ENCODE measurements around the gene TNPO2.

TNPO2 gene

GRCh38 chr19:12656899-12657571 is 66.7 kb downstream of the TNPO2 start:
- in situ Hi-C loops (cut with HindIII; ENCODE audit: low sequenced_read_pairs): no loop called here

DNA sequence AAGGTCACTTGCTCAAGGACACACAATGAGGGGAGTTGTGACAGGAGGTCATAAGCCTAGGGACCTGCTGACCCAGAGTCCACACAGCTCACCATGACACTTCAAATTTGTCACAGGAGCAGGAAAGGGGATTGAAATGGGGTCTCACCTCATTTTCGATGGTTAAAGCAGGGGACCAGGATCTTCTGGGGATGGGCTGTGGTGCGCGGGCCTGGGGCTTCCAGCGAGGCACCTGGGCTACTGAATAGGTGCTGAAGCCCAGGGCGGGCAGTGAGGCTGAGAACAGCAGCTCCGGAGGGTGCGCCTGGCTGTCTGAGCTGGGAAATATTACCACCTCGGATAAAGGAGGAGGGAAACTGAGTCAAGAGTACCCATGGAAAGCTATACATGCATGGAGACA is 68.2 kb downstream of the TNPO2 start:
- in situ Hi-C loops (cut with HindIII; ENCODE audit: low sequenced_read_pairs): no loop called here

DNA sequence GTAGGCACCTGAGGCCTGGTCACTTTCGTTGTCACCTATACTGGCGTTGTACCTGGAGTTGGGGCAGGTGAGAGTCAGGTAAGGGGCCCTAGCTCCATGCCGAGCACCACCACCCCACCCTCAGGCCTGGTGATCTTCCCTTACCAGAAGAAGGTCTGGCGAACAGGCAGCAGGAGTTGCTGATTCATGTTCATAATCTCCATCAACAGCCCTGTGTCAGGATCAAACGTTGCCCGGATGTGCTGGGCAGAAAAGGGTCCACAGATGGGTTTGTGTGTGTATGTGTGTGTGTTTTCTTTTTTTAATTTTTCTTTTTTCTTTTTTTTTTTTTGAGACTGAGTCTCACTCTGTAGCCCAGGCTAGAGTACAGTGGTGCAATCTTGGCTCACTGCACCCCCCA is 71.5 kb downstream of the TNPO2 start:
- in situ Hi-C loops (cut with HindIII; ENCODE audit: low sequenced_read_pairs): no loop called here

GRCh38 chr19:12649941-12650340 is 73.8 kb downstream of the TNPO2 start:
- in situ Hi-C loops (cut with HindIII; ENCODE audit: low sequenced_read_pairs): loop anchor here (25.0 kb wide), 1 partner anchor 138 kb away; no protein-coding TSS in a partner anchor

All from endothelial cell of hepatic sinusoid (primary cell).